Keratinocyte (primary cell): ENCODE measurements around the gene NME3.

Experiments
- EZH2 ChIP-seq: IDR thresholded peaks from one replicate; pipeline ENCODE4 v1.6.1; 2012; ENCODE audit warnings: inconsistent platforms, mild to moderate bottlenecking, low read length, moderate library complexity
- TF ChIP-seq, protein P1 (sequence below), 3 experiments: IDR thresholded peaks in 1 of 3; conservative IDR thresholded peaks in 1 of 3; optimal IDR thresholded peaks in 1 of 3; 2 replicates in 2 of 3; 3 replicates in 1 of 3; pipeline versions ENCODE3 to v1.5.1; 2011; ENCODE audit warnings: low read length in 3 of 3, mild to moderate bottlenecking in 3 of 3, moderate library complexity in 2 of 3, control low read depth in 1 of 3, inconsistent platforms in 1 of 3; ENCODE audit not compliant: insufficient read depth in 2 of 3; ENCODE audit errors: extremely low read depth in 1 of 3

DNA sequence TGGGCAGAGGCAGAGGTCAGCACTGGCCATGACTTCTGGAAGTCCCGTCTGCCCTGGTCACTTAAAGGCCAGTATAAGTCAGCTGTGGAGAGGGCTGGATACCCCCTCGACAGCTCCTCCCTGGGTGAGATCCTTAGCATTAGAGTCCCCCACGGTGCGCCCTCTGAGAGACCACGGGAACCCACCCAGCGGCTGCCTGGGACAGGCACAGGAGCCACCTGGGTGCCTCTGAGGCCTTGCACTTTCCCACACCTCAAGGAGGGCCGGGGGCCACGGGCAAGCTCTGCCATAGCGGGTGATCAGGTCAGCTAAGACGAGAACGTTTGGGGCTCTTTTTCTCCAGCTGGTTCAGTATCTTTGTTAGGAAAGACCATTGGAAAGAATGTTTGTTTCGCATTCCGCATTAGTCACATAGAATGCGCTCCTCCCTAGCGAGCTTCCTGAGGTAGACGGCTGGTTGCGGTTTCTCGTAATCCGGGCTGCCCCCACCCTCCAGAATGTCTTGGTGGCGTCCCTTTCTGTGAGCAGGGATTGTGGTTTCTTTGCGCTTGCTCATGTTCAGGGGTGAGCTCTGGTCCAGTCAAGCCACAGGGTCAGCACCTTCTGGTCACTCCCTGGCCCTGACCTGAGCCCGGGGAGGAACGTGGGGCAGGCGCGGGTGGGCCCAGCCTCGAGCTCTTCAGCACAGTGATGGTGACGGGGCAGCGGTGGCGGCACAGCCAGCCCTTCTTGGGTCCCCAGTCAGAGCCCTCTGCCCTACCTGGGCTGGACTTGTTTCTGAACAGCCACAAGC, 25.2 kb downstream of the NME3 start:
- TF ChIP-seq EZH2, result no peak
- TF ChIP-seq, protein P1, sequence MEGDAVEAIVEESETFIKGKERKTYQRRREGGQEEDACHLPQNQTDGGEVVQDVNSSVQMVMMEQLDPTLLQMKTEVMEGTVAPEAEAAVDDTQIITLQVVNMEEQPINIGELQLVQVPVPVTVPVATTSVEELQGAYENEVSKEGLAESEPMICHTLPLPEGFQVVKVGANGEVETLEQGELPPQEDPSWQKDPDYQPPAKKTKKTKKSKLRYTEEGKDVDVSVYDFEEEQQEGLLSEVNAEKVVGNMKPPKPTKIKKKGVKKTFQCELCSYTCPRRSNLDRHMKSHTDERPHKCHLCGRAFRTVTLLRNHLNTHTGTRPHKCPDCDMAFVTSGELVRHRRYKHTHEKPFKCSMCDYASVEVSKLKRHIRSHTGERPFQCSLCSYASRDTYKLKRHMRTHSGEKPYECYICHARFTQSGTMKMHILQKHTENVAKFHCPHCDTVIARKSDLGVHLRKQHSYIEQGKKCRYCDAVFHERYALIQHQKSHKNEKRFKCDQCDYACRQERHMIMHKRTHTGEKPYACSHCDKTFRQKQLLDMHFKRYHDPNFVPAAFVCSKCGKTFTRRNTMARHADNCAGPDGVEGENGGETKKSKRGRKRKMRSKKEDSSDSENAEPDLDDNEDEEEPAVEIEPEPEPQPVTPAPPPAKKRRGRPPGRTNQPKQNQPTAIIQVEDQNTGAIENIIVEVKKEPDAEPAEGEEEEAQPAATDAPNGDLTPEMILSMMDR (optimal IDR thresholded peaks at IDR 0.05 in 1 of 3, IDR thresholded peaks at IDR 0.05 in 1 of 3, conservative IDR thresholded peaks at IDR 0.05 in 1 of 3; ENCODE audit: extremely low read depth in 1 of 3, insufficient read depth in 2 of 3, low read length in 3 of 3), result no peak
